SK-MEL-5 (cell line): Measurements from ENCODE around the gene CSPG5. TPM values are rescaled to one million over a fixed set of nuclear protein-coding genes. Genes with fewer than 3 reads are reported as not detected.

ENCODE experiments used
- DNase-seq: peaks from one replicate; pipeline ENCODE4 v3.0.0-alpha.2; 2016; ENCODE audit warnings: low read depth, low spot score
- in situ Hi-C: cut with HindIII; loops from 2 replicates; pipeline ENCODE4 v1.10.0; 2016; ENCODE audit warnings: low sequenced_read_pairs, high pct_unique_total_duplicates, low pct_unique_long_range_greater_than_20kb
- total RNA-seq: library from RNA; depleted of rRNA; stranded (reverse); fragments of >200 nt; shearing (Covaris generic); gene quantifications from 2 replicates; pipeline ENCODE4 v1.2.3, GENCODE V29; 2014

CSPG5 gene
- total RNA-seq, 1 experiment from 2014 or later = 4.3 TPM

DNA sequence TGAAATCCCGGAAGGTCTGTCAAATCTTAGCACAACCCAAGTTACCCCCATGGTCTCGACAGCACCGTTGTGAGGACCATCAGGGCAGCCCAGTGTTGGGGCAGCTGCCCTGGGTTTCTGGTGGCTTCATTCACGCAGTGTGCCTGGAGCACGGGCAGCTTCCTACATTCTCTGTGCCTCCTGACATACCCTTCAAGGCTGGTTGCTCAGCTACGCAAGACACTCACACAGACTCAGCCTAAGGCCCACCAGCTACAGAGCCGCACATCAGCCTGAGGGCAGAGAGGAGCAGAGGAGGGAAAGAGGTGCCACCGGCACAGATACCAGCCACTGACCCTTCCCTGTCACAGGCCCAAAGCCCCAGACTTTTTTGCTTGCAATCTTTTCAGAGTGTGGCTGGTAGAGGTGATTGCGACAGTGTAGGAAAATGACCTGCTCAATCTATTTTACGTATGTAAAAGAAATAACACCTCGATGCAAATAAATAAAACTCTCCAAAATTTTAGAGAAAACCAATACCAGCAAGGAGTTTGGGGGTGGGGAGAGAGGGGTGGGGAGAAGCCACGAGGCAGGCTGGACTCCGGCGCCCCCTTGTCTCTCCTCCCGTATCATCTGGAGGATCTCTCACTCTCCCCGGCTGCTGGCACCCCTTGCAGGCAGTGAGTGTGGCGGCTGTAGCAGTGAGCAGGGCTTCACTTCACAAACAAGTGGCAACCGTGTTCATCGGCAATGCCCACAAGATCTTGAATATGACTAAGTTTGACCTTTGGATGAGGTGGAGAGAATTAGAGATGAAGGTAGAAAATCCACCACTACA is 12.7 kb downstream of the CSPG5 start:
- DNase-seq = no peak
- in situ Hi-C loops = no loop called here

- in situ Hi-C loops = no loop called here
- DNase-seq = no peak
Measured at GRCh38 chr3:47556351-47556750, 22.3 kb downstream of the CSPG5 start.

DNA sequence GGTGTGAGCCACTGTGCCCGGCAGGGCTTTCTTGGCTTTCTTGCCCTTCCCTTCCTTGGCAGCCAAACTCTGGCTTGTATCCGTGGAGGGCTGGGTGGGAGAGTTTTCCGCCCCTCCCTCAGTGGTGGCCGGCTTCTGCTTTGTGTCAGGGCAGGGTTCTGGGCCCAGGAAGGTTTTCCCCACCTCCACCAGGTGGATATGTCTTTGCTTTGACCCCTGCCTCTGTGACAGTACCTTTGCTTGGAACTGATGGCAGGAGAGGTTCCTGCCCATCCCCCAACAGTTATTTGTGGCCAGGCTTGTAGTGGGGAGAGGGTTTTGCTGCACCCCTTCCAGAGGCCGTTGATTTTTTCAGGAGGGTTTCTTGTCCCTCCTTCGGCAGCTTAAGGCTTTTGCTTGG is 24.3 kb downstream of the CSPG5 start:
- DNase-seq = no peak
- in situ Hi-C loops = no loop called here

- no peak for DNase-seq
- in situ Hi-C loops = no loop called here
Measured at GRCh38 chr3:47553407-47553806, 25.3 kb downstream of the CSPG5 start.

DNA sequence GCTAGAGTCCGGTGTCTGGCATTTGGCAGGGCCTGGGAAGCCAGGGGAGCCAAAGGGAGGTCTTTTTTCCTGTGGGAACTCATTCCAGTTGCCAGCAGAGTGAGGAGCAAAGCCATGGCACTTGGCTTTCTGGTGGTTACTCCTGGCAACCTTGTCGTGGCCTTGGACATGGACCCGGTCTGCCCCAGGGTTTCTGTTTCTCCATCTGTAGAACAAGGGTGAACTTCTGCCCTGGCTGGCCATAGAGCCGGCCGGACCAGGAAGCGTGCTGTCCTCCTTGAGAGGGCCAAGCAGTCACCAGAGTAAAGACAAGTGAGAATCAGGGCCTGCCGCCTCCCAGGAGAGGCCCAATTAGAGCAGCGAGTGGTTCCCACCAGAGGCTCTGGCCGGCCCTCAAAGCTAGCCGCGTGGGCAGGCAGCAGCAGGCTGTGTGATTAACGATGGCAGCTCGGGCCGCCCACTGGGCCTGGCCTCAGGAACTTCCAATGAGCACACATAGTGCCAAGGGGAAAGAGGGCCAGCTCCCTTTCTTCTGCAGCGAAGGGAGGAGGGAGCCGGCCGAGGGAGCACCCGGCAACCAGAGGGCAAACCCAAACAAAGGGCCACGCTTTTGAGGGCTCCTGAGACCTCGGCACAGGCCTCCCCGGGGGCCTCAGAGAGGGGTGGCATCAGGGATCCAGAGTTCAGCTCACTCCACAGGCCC is 36.0 kb downstream of the CSPG5 start:
- no peak for DNase-seq
- in situ Hi-C loops = no loop called here

DNA sequence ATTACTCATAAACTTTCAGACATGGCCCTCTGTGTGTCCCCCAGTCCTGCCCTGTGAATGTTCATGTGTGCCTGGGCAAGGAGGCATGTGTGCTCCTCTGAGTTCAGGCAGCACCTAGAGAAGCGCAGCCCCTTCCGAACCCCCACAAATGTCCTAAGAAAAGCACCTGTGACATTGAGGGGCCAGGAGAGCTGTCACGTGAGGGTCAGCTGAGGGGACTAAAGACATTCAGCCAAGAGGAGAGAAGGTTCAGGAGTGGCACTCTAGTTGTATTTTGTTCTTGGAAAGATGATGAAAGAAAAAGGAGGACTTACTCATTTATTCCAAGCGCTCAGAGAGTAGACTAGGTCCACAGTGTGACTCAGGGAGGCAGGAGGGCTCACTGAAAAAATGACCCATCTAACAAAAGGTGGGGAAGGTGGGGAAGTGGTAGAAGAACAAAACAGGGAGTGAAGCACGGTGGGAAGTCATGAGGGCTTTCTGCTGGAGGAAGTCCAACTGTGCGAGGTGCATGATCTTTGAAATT is 37.0 kb downstream of the CSPG5 start:
- in situ Hi-C loops = no loop called here
- DNase-seq = no peak

DNA sequence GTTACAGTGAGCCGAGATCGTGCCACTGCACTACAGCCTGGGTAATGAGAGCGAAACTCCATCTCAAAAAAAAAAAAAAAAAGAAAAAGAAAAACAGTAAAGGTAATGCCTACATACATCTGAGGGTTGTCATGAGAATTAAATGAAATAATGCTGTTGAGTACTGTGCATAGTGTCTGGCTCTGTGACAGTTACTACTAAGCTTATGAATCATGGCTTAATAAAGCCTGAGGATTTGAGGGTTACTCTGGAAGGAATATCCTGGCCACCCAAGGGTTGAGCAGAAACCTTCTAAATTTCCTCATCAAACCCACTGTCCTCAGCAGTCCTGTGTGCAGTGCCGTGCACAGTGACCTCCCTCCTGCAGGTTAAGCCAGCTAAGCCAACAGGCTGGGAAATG is 38.4 kb downstream of the CSPG5 start:
- DNase-seq = no peak
- in situ Hi-C loops = no loop called here

DNA sequence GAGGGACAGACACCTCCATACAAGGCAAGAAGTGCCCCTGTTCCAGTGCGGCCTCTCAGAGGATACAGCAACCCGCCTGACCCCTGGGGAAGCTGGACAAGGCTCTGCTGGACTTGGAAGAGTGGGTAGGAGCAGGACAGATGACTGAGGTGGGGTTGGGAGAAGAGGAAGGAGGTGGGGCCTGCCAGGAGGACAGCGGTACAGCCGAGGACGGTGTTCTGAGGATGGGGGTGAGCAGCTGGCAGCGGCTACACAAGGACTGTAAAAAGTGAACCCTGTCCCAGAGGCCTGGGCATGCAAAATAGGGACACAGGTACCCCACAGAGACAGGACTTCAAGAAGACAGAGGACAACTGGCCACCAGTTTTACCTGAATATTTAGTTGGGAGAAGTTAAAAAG is 41.7 kb downstream of the CSPG5 start:
- no peak for DNase-seq
- in situ Hi-C loops = no loop called here

- in situ Hi-C loops = no loop called here
- no peak for DNase-seq
Measured at GRCh38 chr3:47536221-47536891, 42.3 kb downstream of the CSPG5 start.

DNA sequence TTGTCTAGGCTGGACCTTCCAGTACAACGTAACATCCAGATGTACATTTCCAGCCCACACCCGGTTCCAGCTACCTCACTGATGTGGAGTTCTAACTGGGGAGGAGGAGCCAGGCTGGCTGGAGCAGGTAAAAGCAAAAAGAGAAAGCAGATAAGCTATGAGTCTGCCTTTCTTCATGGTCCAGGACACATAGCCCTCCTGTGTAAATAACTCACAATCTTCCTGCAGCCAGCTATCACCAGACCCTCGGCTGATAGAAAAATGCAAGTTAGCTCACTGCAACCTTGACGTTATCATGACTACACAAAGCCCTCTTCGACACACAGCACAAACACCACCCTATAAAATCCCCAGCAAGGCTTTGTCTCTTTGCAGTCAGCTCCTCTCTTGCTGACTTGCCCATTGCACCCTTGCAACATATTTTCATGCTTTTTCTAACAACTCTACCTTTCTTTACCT is 44.6 kb downstream of the CSPG5 start:
- in situ Hi-C loops = no loop called here
- no peak for DNase-seq

DNA sequence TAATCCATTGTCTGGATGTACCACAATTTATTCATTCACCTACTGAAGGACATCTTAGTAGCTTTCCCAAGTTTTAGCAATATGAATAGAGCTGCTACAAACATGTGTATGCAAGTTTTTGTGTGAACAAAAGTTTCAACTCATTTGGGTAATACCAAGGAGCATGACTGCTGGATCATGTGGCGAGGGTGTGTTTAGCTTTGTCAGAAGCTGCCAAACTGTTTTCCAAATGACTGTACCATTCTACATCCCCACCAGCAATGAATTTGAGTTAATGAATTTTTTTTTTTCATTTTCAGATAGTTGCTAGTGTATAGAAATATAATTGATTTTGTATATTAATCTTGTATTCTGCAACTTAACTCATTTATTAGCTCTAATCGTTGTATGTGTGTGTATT is 45.2 kb downstream of the CSPG5 start:
- peak; percentile 28 for DNase-seq
- in situ Hi-C loops = no loop called here

DNA sequence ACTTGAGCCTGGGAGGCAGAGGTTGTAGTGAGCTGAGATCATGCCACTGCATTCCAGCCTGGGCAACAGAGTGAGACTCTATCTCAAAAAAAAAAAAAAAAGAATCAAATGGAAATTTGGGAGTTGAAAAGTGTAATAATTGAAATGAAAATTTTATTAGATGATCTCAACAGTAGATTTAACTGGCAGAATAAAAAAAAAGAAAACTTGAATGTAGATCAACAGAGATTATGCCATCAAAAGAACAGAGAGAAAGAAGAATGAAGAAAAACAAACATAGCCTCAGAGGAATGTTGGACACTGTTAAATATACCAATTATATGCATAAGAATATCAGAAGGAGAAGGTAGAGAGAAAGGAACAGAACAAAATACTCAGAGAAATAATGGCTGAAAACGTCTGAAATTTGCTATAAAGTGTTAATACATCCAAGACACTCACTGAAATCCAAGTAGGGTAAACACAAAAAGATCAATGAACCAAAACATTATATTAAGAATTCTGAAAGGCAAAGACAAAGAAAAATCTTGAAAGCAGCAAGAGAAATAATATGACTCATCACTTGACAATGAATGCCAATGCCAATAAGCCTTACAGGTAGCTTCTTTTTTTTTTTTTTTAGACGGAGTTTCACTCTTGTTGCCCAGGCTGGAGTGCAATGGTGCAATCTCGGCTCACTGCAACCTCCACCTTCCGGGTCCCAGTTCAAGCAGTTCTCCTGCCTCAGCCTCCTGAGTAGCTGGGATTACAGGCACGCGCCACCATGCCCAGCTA is 50.5 kb downstream of the CSPG5 start:
- in situ Hi-C loops = no loop called here
- no peak for DNase-seq

GRCh38 chr3:47525617-47526016 is 53.0 kb downstream of the CSPG5 start:
- DNase-seq = no peak
- in situ Hi-C loops = no loop called here

- no peak for DNase-seq
- in situ Hi-C loops = no loop called here
Measured at GRCh38 chr3:47523310-47524073, 55.2 kb downstream of the CSPG5 start.

DNA sequence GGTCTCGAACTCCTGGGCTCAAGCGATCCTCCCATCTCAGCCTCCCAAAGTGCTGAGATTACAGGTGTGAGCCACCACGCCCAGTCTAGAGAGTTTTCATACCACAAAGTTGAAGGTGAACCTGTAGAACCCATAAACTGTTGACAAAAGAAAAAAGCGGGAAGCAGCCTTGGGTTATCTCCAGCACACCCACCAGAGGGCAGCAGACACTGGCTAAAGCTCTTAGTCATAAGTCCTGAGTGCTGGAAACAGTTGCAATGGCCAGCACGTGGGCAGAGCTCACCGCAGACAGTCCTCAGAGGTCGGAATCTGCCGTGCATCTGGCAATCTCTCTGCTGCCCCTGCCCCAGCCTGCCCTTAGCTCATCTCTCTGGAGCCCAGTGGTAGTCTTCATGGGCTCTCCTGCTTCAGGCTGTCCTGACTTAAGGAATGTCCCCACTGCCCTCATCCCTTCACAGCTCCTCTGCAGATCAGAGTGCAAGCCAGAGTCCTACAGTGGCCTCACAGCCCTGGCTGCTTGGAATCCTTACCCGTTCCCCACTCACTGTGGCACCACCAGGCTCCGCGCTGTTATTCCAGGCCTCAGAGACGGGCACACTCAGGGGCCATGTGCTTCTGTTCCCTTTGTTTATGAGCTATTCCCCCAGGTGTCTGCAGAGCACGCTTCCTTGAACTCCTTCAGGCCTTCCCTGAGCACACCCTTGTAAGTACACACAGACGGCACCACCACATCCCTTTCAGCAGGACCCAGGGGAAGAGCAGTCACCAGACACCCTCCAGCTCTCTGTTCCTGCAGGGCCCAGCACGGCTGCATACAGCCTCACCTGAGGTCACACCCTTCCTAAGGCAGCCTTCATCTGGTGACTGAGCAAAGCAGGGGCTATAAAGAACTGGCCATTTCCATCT is 56.3 kb downstream of the CSPG5 start:
- in situ Hi-C loops = no loop called here
- peak; percentile 91 for DNase-seq

- in situ Hi-C loops = no loop called here
- no peak for DNase-seq
Measured at GRCh38 chr3:47520756-47521155, 57.9 kb downstream of the CSPG5 start.
